GM13977 (cell line): ENCODE results near the gene C6orf120.

ENCODE experiments used
- DNase-seq: peaks from one replicate; pipeline ENCODE4 v3.0.0; 2012; ENCODE audit warnings: low spot score
- in situ Hi-C: fragments of 300-500 bp; cut with MboI; formaldehyde crosslinking; loops from one replicate; pipeline ENCODE4 v1.12.0; 2022; ENCODE audit warnings: low sequenced_read_pairs, low pct_unique_long_range_greater_than_20kb, mixed read lengths, inconsistent platforms; ENCODE audit not compliant: unreplicated experiment
- TF ChIP-seq, protein P1 (sequence below): IDR thresholded peaks from 2 replicates; pipeline ENCODE4 v1.5.1; 2012; ENCODE audit warnings: mild to moderate bottlenecking, control low read depth; ENCODE audit not compliant: insufficient read depth; ENCODE audit errors: extremely low read depth, missing control alignments

Gene C6orf120

DNA sequence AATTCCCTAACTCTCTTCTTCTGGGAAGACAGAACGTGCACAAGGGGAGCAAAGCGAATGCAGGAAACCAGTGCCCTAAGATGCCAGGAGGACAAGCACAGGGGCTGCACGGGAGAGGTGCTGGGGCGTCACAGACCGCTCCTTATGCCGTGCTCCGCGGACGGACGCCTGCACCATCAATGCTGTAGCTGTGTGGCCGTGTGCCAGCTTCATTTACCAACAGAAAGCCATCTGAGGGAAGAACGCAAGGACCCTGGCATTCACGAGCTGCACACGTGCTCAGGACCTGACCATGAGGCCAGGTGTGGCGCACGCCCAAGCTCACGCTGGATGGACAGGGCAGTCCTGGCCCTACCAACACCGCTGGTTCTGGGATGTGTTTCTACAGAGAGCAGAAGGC is 35.5 kb upstream of the C6orf120 start:
- in situ Hi-C loops: no loop called here
- no peak for DNase-seq
- TF ChIP-seq, protein P1, sequence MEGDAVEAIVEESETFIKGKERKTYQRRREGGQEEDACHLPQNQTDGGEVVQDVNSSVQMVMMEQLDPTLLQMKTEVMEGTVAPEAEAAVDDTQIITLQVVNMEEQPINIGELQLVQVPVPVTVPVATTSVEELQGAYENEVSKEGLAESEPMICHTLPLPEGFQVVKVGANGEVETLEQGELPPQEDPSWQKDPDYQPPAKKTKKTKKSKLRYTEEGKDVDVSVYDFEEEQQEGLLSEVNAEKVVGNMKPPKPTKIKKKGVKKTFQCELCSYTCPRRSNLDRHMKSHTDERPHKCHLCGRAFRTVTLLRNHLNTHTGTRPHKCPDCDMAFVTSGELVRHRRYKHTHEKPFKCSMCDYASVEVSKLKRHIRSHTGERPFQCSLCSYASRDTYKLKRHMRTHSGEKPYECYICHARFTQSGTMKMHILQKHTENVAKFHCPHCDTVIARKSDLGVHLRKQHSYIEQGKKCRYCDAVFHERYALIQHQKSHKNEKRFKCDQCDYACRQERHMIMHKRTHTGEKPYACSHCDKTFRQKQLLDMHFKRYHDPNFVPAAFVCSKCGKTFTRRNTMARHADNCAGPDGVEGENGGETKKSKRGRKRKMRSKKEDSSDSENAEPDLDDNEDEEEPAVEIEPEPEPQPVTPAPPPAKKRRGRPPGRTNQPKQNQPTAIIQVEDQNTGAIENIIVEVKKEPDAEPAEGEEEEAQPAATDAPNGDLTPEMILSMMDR: no peak

DNA sequence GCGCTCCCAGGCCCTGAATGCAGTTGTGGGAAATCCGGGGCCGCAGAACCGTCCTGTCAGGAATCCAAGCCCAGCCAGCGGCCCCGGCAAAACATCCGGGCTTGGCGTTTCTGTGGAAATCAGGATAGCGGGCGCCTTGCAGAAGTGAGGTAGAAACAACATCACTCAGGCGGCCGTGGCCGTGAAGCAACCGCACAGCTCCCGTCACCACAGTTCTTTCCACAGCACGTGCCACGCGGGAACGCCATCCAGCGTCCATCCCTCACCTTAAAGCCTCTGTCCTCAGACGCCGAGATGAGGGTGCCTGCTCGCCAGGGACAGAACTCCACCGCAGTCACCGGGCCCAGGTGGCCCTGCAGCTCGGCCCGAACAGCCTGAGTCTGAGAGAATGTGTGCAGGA is 34.2 kb upstream of the C6orf120 start:
- TF ChIP-seq, protein P1: no peak
- no peak for DNase-seq
- in situ Hi-C loops: no loop called here

DNA sequence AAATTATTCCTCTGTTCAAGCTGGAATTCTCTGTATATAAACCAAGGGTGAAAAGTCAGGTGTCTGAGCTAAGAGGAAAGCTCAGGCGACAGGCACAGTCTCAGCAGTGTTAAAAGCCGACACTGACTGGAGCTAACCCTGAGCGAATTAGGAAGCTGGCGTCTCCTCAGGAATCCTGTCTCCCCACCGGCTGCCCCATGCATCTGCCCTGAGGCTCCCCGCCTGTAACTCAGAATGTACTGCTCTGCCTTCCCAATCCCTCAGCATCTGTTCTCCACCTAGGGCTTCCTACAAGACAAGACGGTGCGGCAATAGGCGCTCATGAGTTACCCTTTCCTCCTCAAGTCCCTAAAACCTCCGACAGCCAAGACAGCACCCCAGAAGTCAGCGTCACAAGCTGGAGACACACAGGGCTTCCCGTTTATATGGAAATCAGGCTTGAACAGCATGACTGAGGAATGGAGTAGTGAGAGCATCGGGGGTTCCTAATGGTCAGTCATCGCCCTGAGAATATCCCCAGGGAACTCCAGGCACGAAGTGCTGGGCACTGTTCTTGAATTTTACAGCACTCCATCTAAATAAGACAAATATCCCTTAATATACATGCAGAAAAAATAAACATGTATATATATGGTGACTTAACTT is 33.6 kb upstream of the C6orf120 start:
- DNase-seq: no peak
- in situ Hi-C loops: no loop called here
- TF ChIP-seq, protein P1: no peak

DNA sequence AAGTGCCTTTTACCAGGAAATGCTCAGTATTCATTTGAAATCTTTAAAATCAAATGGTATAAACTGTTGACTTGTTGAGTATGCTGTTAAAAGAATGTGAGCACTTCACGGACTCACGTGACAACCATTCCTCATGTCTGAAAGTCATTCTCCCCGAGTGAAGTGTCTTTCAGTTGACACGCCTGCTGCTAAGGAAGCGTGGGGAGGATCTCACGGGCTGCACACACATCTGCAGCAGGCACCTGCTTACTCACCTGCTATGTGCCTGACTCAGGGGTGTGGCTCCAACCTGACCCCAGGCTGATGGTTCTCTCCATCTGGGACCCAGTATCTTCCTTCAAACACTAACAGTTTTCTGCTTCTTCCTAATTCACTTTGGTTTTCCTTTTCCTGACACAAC is 32.8 kb upstream of the C6orf120 start:
- in situ Hi-C loops: no loop called here
- TF ChIP-seq, protein P1: no peak
- DNase-seq: no peak

DNA sequence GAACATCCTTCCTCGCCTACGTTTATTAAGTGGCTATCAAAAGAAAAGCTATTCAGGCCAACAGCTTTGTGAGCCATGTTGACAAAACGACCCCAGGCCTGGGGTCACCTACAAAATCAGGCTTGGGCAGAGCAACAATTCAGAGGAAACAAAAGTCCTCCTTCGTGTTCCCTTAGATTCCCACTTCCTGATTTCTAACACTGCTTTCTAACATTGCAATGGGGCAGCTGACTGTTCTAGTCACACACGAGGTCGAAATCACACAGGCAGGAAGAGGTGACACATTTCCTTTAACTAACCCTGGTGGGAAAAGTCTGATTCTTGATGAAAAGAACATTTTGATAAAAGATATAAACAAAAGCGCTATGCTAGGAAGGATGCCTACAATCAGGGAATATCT is 32.0 kb upstream of the C6orf120 start:
- TF ChIP-seq, protein P1: no peak
- no peak for DNase-seq
- in situ Hi-C loops: no loop called here

DNA sequence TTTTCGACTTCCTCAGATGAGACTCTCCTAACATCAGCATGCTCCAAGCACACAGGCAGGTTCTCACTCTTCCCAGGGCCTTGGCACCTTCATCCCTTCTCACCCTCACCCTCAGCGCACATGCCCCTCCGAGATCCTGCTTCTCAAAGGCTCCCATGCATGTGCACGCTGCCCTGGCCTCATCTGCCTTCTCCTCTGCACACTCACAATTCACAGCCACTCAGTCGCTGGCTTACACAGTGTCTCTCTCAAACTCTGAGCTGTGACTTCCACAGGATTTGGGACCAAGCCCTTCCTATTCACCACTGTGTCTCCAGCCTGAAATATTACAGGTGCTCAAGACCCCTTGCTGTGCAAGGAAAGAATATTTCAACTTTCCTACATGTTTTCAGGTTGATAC is 30.4 kb upstream of the C6orf120 start:
- TF ChIP-seq, protein P1: no peak
- in situ Hi-C loops: no loop called here
- no peak for DNase-seq

DNA sequence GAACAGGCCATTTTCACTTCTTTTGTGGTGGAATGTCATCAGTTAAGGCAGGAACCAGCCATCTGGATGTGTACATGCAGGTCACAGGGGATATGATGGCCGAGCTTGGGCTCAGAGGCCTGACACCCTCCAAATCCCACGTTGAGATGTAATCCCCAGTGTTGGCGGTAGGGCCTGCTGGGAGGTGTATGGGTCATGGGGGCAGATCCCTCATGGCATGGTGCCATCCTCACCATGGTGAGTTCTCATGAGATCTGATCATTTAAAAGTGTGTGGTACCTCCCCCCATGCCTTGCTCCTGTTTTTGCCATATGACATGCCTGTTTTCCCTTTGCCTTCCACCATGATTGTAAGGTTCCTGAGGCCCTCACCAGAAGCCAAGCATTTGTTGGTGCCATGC is 26.9 kb upstream of the C6orf120 start:
- TF ChIP-seq, protein P1: no peak
- DNase-seq: no peak
- in situ Hi-C loops: no loop called here
